Measurements from ENCODE around the gene TEKT2. TPM values are rescaled to one million over a fixed set of nuclear protein-coding genes. Genes with fewer than 3 reads are reported as not detected.

Gene TEKT2
- total RNA-seq, 2 donors from 2014 or later, result 1.3 to 1.6 TPM

DNA sequence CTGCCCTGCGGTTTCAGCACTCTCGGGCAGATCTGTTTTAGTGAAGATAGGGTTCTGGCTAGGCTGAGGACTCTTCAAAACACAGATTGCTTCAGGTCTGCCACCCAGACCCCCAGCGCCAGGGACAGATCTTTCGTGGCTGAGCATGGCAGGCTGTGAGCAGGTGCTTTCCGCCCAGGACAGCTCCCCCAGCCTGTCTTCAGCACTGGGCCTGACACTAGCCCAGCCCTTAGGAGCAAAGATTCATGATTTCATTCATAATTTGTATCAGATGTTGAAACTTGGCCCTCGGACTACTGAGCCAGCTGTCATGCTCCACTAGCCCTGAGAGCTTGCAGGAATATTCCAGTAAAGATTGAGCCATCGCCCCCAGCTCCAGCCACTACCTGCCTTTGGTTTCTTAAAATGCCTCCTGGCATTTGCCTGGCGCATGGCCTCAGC lies 10.7 kb downstream of the TEKT2 start:
- peaks cover 9% of the 10 kb centered on the region for H3K4me1 ChIP-seq
- no peak overlapping the region for H3K4me3 ChIP-seq
- no peak for ATAC-seq
- H3K27ac ChIP-seq, result no peak overlapping the region
- peaks cover 19% of the 10 kb centered on the region in 2 donors for H3K36me3 ChIP-seq (replicated peaks in 1 of 2; ENCODE audit: insufficient read depth in 1 of 2, low read depth in 2 of 2)
- TF ChIP-seq POLR2A (IDR thresholded peaks at IDR 0.05) (no peak), CTCF (IDR thresholded peaks at IDR 0.05) (no peak)
- 90 to 95% methylated on average over 5 to 8 of the region's 8 CpGs for WGBS, 2 donors
- no peak for DNase-seq
- intact Hi-C loops (cut with DNase I), result loop anchor here (5.0 to 10.0 kb wide), 3 partner anchors 50 to 320 kb away; partner anchors contain the start of gene TRAPPC3
- no peaks in the 10 kb centered on the region for H3K9me3 ChIP-seq
- no peaks in the 10 kb centered on the region for H3K27me3 ChIP-seq

DNA sequence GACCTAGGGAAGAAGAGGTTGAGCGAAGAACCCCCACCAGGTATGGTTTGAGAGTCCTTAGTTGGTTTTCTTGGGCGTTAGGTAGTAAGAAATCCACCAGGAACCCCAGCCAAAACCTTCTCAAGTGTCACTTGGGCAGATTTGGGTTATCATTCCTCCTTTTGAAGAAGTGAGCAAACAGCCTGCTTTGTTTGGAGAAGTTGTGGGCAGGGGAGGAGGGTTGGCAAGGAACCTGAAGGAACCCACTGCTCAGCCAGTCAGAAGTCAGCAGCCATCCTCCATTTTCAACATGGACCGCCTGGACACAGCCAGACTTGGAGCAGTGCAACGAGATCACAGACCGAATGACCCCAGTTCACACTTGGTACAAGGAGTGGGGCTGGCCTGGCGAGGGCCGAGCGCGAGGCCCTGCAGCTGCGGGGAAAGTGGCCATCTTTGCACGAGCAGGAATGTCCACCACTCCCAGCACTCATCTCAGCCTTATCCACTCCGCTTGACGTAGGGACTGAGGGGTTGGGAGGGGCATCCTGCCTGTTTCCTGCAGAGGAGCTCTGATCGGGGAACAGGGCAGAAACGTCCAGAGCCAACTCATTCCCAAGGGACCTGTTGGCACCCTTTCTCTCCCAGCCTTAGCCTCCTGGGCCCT lies 12.0 kb downstream of the TEKT2 start:
- H3K36me3 ChIP-seq (replicated peaks in 1 of 2; ENCODE audit: insufficient read depth in 1 of 2, low read depth in 2 of 2), result peaks cover 19% of the 10 kb centered on the region in 2 donors
- WGBS, 2 donors, result 67 to 71% methylated on average over 12 to 15 of the region's 15 CpGs
- DNase-seq, result no peak
- TF ChIP-seq POLR2A (IDR thresholded peaks at IDR 0.05) (no peak), CTCF (IDR thresholded peaks at IDR 0.05) (no peak)
- no peak overlapping the region for H3K27ac ChIP-seq
- H3K4me1 ChIP-seq, result peaks cover 6% of the 10 kb centered on the region
- no peak for ATAC-seq
- H3K9me3 ChIP-seq, result no peaks in the 10 kb centered on the region
- H3K27me3 ChIP-seq, result no peaks in the 10 kb centered on the region
- intact Hi-C loops (cut with DNase I), result loop anchor here (5.0 to 10.0 kb wide), 3 partner anchors 49 to 319 kb away; partner anchors contain the start of gene TRAPPC3
- no peak overlapping the region for H3K4me3 ChIP-seq

- Histone ChIP-seq H3K36me3 (replicated peaks in 1 of 2; ENCODE audit: insufficient read depth in 1 of 2, low read depth in 2 of 2) (peaks cover 16 to 19% of the 10 kb centered on the region in 2 donors), H3K27me3 (no peaks in the 10 kb centered on the region), H3K27ac (no peak overlapping the region), H3K9me3 (no peaks in the 10 kb centered on the region), H3K4me3 (no peak overlapping the region), H3K4me1 (peaks cover 6% of the 10 kb centered on the region)
- WGBS, 2 donors, result 70 to 76% methylated on average over 9 to 16 of the region's 16 CpGs
- DNase-seq, result no peak
- no peak for ATAC-seq
- intact Hi-C loops (cut with DNase I), result loop anchor here (5.0 to 10.0 kb wide), 3 partner anchors 48 to 318 kb away; partner anchors contain the start of gene TRAPPC3
- TF ChIP-seq CTCF (IDR thresholded peaks at IDR 0.05) (no peak), POLR2A (IDR thresholded peaks at IDR 0.05) (no peak)
Measured at GRCh38 chr1:36096500-36097432, 12.9 kb downstream of the TEKT2 start.

DNA sequence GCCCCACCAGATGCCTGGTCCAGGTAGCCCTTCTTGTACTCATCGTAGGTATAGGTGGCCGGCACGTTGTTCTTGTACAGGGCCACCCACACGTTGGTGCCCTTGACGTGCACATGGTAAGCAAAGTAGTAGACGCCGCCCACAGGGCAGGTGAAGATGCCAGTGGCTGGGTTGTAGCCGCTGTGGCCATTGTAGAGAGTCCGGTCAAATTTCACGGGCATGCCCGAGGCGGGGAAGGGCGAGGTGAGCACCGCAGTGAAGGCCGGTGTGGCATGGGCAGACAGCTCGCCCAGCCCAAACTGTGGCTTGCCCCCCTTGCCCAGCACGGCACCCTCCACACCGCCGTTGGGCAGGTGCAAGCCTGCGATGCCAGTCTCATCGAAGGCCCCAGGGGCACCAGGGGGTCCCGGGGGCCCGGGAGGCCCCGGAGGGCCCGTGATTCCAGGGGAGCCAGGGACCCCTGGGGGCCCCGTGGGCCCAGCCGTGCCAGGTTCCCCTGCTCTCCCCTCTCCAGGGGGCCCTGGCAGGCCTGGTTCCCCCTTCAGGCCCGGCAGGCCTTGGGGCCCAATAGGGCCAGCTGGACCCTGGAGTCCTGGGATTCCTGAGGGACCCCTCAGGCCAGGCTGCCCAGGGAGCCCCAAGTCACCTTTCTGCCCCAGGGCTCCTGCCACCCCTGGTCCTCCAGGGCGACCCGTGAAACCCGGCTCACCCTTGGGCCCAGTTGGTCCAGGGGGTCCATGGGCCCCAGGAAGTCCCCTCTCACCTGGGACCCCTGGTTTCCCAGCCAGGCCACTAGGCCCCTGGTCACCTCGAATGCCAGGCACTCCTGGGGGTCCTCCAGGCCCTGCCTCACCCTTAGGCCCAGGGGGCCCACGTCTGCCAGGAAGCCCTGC lies 14.0 kb downstream of the TEKT2 start:
- no peak for ATAC-seq
- peaks cover 6% of the 10 kb centered on the region for H3K4me1 ChIP-seq
- H3K4me3 ChIP-seq, result no peak overlapping the region
- peaks cover 8 to 9% of the 10 kb centered on the region in 2 donors for H3K36me3 ChIP-seq (replicated peaks in 1 of 2; ENCODE audit: insufficient read depth in 1 of 2, low read depth in 2 of 2)
- no peaks in the 10 kb centered on the region for H3K9me3 ChIP-seq
- 90 to 93% methylated on average over 8 to 26 of the region's 33 CpGs for WGBS, 2 donors
- no peak overlapping the region for H3K27ac ChIP-seq
- DNase-seq, result no peak
- no peaks in the 10 kb centered on the region for H3K27me3 ChIP-seq
- intact Hi-C loops (cut with DNase I), result loop anchor here (5.0 to 10.0 kb wide), 3 partner anchors 47 to 317 kb away; partner anchors contain the start of gene TRAPPC3
- TF ChIP-seq POLR2A (IDR thresholded peaks at IDR 0.05), result no peak
- no peak for TF ChIP-seq CTCF (IDR thresholded peaks at IDR 0.05)
